NT2/D1 (cell line): ENCODE results near the gene GALNT14.

Source experiments
- SUZ12 ChIP-seq: IDR thresholded peaks from 2 replicates; pipeline ENCODE4 v1.6.1; 2011; ENCODE audit not compliant: insufficient read length, insufficient read depth; ENCODE audit errors: extremely low read depth
- YY1 ChIP-seq: IDR thresholded peaks from 2 replicates; pipeline ENCODE4 v1.6.1; 2011; ENCODE audit not compliant: insufficient read length, insufficient read depth
- ZNF274 ChIP-seq: IDR thresholded peaks from 2 replicates; pipeline ENCODE4 v1.6.1; 2011; ENCODE audit warnings: mild to moderate bottlenecking, low read depth, low read length

DNA sequence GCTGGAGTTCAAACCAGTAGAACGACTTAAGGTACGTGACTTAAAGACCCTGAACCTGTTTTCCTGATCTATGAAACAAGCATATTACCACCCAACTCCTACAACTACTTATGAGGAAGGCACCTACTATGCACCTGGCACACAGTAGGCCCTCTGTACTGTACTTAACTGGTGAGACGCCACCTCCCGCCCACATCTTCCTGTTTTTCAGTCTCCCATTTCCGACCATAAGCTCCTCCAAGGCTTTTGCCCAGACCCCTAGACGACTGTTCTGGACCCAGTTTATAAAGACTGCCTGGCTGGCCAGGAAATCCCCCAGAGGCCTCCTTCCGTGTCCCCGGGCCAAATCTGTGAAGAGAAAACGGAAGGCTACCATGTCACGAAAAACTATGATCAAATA, 1.5 kb downstream of the GALNT14 start:
- TF ChIP-seq ZNF274, result no peak
- TF ChIP-seq SUZ12, result no peak
- no peak for TF ChIP-seq YY1
